LHCN-M2 (cell line): Measurements from ENCODE around the gene KCP. TPM values are rescaled to one million over a fixed set of nuclear protein-coding genes. Genes with fewer than 3 reads are reported as not detected.

ENCODE experiments used
- DNase-seq: peaks from one replicate; pipeline ENCODE4 v3.0.0-alpha.2; 2012; ENCODE audit warnings: low read depth
- total RNA-seq: library from RNA; depleted of rRNA; stranded (reverse); fragments of >200 nt; gene quantifications from 2 replicates; pipeline ENCODE4 v1.2.3, GENCODE V29; 2014

The KCP gene
- total RNA-seq, 1 experiment from 2014 or later = not detected

GRCh38 chr7:128874140-128875031 is 36.1 kb downstream of the KCP start:
- DNase-seq = no peak

GRCh38 chr7:128873234-128873633 is 37.3 kb downstream of the KCP start:
- DNase-seq = no peak

GRCh38 chr7:128872394-128872824 is 38.1 kb downstream of the KCP start:
- DNase-seq = no peak

GRCh38 chr7:128871050-128871449 is 39.5 kb downstream of the KCP start:
- no peak for DNase-seq

- DNase-seq = no peak
Observed at GRCh38 chr7:128869944-128870285, 40.6 kb downstream of the KCP start.

GRCh38 chr7:128869138-128869943 is 41.2 kb downstream of the KCP start:
- no peak for DNase-seq

- DNase-seq = no peak
Observed at GRCh38 chr7:128868624-128869137, 41.8 kb downstream of the KCP start.

- no peak for DNase-seq
Observed at GRCh38 chr7:128867842-128868623, 42.5 kb downstream of the KCP start.

- no peak for DNase-seq
Observed at GRCh38 chr7:128867241-128867640, 43.3 kb downstream of the KCP start.

GRCh38 chr7:128865996-128866877 is 44.3 kb downstream of the KCP start:
- DNase-seq = no peak

- no peak for DNase-seq
Observed at GRCh38 chr7:128865303-128865702, 45.2 kb downstream of the KCP start.

- DNase-seq = peak; percentile 89
Observed at GRCh38 chr7:128863433-128863989, 47.0 kb downstream of the KCP start.

- peak; percentile 98 for DNase-seq
Observed at GRCh38 chr7:128862571-128863432, 47.7 kb downstream of the KCP start, which contains the start of gene ATP6V1F. TSS of gene ATP6V1F (plus strand) at chr7:128862856. CDS start at chr7:128862905, 49 bp downstream.

- DNase-seq = no peak
Observed at GRCh38 chr7:128861957-128862570, 48.4 kb downstream of the KCP start.

- peak; percentile 48 for DNase-seq
Observed at GRCh38 chr7:128860158-128861073, 50.1 kb downstream of the KCP start.

- DNase-seq = no peak
Observed at GRCh38 chr7:128859232-128860157, 51.0 kb downstream of the KCP start.
